WTC11 (cell line): Measurements from ENCODE around the gene SPIRE1. TPM values are rescaled to one million over a fixed set of nuclear protein-coding genes. Genes with fewer than 3 reads are reported as not detected.

Source experiments
- ATAC-seq: fragments of 200-7000 bp; cut with Tn5 transposase; 2 replicates; pipeline ENCODE4 v1.10.0; 2021; ENCODE audit warnings: mild to moderate bottlenecking, moderate library complexity
- CTCF ChIA-PET: fragments of 300-600 bp; sonication (Branson Sonifier 250); formaldehyde crosslinking; loops from one replicate; lab custom pipeline; 2021; ENCODE audit warnings: antibody characterized with exemption; lab: Charles Lee
- POLR2A ChIA-PET: fragments of 350-600 bp; sonication (Branson Sonifier 250); formaldehyde crosslinking; loops from one replicate; lab custom pipeline; 2021; ENCODE audit warnings: antibody characterized with exemption; lab: Charles Lee
- DNase-seq: peaks from one replicate; pipeline ENCODE4 v3.0.0; 2021; ENCODE audit warnings: low spot score
- H3K27ac Mint-ChIP-seq: 2 replicates; pipeline ENCODE4 v1.8.0; 2021; ENCODE audit warnings: mixed read lengths
- H3K27me3 Mint-ChIP-seq: 2 replicates; pipeline ENCODE4 v1.8.0; 2021; ENCODE audit warnings: low read depth, mild to moderate bottlenecking, moderate library complexity, mixed read lengths
- H3K36me3 Mint-ChIP-seq: 2 replicates; pipeline ENCODE4 v1.8.0; 2021; ENCODE audit warnings: mixed read lengths
- H3K4me1 Mint-ChIP-seq: 2 replicates; pipeline ENCODE4 v1.8.0; 2022; ENCODE audit warnings: mixed read lengths
- H3K4me3 Mint-ChIP-seq: 2 replicates; pipeline ENCODE4 v1.8.0; 2021; ENCODE audit warnings: mild to moderate bottlenecking, moderate library complexity, mixed read lengths
- H3K9me3 Mint-ChIP-seq: 2 replicates; pipeline ENCODE4 v1.8.0; 2021; ENCODE audit warnings: mixed read lengths
- AFF4 ChIP-seq: sonication (generic); formaldehyde crosslinking; IDR thresholded peaks from 2 replicates; pipeline ENCODE4 v1.8.1; 2023; ENCODE audit warnings: mild to moderate bottlenecking, missing genetic modification reagents, borderline replicate concordance
- ARID4B ChIP-seq: sonication (generic); formaldehyde crosslinking; IDR thresholded peaks from 2 replicates; pipeline ENCODE4 v1.8.0; 2023; ENCODE audit warnings: missing genetic modification reagents, mild to moderate bottlenecking, borderline replicate concordance
- CREB1 ChIP-seq: sonication (generic); formaldehyde crosslinking; IDR thresholded peaks from 2 replicates; pipeline ENCODE4 v1.8.0; 2023; ENCODE audit warnings: mild to moderate bottlenecking, missing genetic modification reagents
- EMX1 ChIP-seq: fragments of 250-450 bp; sonication (Bioruptor Pico); IDR thresholded peaks from 2 replicates; pipeline ENCODE4 v1.8.0; 2021; ENCODE audit warnings: mild to moderate bottlenecking
- ESRRA ChIP-seq: sonication (generic); formaldehyde crosslinking; IDR thresholded peaks from 2 replicates; pipeline ENCODE4 v1.8.1; 2022; ENCODE audit warnings: mild to moderate bottlenecking, missing genetic modification reagents, borderline replicate concordance
- FOXJ3 ChIP-seq: sonication (generic); formaldehyde crosslinking; IDR thresholded peaks from 2 replicates; pipeline ENCODE4 v1.9.0; 2021; ENCODE audit warnings: missing genetic modification reagents, mild to moderate bottlenecking, borderline replicate concordance
- HMGA2 ChIP-seq: fragments of 250-450 bp; sonication (Bioruptor Pico); IDR thresholded peaks from 2 replicates; pipeline ENCODE4 v1.4.0; 2021; ENCODE audit warnings: mild to moderate bottlenecking, moderate library complexity
- IRF2 ChIP-seq: sonication (generic); formaldehyde crosslinking; IDR thresholded peaks from 2 replicates; pipeline ENCODE4 v1.8.0; 2022; ENCODE audit warnings: low read depth, missing genetic modification reagents, borderline replicate concordance
- JAZF1 ChIP-seq: fragments of 250-450 bp; sonication (Bioruptor Pico); IDR thresholded peaks from 2 replicates; pipeline ENCODE4 v1.9.0; 2021; ENCODE audit warnings: moderate library complexity, mild to moderate bottlenecking, inconsistent platforms
- MAX ChIP-seq: sonication (generic); formaldehyde crosslinking; IDR thresholded peaks from 2 replicates; pipeline ENCODE4 v1.8.0; 2022; ENCODE audit warnings: mild to moderate bottlenecking, missing genetic modification reagents
- PRRX2 ChIP-seq: fragments of 250-450 bp; sonication (Bioruptor Pico); IDR thresholded peaks from 2 replicates; pipeline ENCODE4 v1.8.0; 2021; ENCODE audit warnings: mild to moderate bottlenecking
- SMAD4 ChIP-seq: sonication (generic); formaldehyde crosslinking; IDR thresholded peaks from 2 replicates; pipeline ENCODE4 v1.8.0; 2022; ENCODE audit warnings: mild to moderate bottlenecking, missing genetic modification reagents
- USF2 ChIP-seq: sonication (generic); formaldehyde crosslinking; IDR thresholded peaks from 2 replicates; pipeline ENCODE4 v1.8.1; 2023; ENCODE audit warnings: mild to moderate bottlenecking, missing genetic modification reagents, moderate library complexity
- total RNA-seq: library from RNA; stranded (reverse); gene quantifications from 3 replicates; pipeline ENCODE4 v1.2.3, GENCODE V29; 2021

SPIRE1 gene
- total RNA-seq, 1 experiment from 2014 or later, result 19.3 TPM

- TF ChIP-seq CREB1 (CRISPR knock-in tag) (no peak), PRRX2 (CRISPR knock-in tag) (no peak), IRF2 (no peak), AFF4 (CRISPR knock-in tag) (no peak)
Measured at GRCh38 chr18:12431561-12431960, 226.3 kb downstream of the SPIRE1 start (continued).

GRCh38 chr18:12430137-12430990 lies 227.5 kb downstream of the SPIRE1 start:
- no peak overlapping the region for H3K27ac Mint-ChIP-seq
- no peak for ATAC-seq
- H3K4me3 Mint-ChIP-seq, result no peak overlapping the region
- peaks cover 8% of the 10 kb centered on the region for H3K4me1 Mint-ChIP-seq
- POLR2A ChIA-PET, result no interaction called here
- no peak for DNase-seq
- CTCF ChIA-PET, result no interaction called here
- 0 out of 2 replicates have a peak, but pooled peaks cover 6% of the 10 kb centered on the region for H3K9me3 Mint-ChIP-seq
- TF ChIP-seq HMGA2 (CRISPR knock-in tag) (no peak), ESRRA (CRISPR knock-in tag) (no peak), SMAD4 (CRISPR knock-in tag) (no peak), EMX1 (CRISPR knock-in tag) (no peak), FOXJ3 (no peak), JAZF1 (CRISPR knock-in tag) (no peak), ARID4B (CRISPR knock-in tag) (no peak), USF2 (no peak), AFF4 (CRISPR knock-in tag) (no peak), MAX (CRISPR knock-in tag) (no peak)
- H3K27me3 Mint-ChIP-seq, result no peaks in the 10 kb centered on the region
- H3K36me3 Mint-ChIP-seq, result peaks cover 33% of the 10 kb centered on the region
